ENCODE measurements around the gene TBC1D17. TPM values are rescaled to one million over a fixed set of nuclear protein-coding genes. Genes with fewer than 3 reads are reported as not detected.

Gene TBC1D17
- total and polyA plus RNA-seq, 2 of the 13 experiments (the other 11 are each of a cell fraction or from before 2014, with no cell fraction given) = 9.7 to 16.9 TPM

DNA sequence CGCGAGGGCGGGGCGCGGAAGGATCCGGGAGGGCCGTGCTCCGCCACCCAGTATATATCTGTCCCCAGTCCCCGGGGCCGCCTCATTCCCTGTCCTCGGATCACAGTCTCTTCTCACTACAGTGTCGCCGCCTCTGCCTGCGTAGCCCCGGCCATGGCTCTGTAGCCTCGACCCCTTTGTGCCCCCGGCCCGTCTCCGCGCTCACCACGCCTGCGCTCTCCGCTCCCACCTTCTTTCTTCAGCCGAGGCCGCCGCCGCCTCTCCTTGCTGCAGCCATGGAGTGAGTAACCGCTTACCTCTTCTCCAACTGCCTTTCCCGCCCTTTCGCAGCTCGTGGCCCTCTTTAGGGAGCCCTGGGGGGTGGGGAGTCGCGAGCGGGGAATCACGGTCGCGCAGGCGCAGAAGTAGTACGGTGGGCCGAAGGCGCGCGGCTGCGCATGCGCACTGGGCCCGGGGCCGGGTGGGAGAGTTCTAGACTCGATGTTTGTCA is 51.7 kb downstream of the TBC1D17 start, which contains the start of the genes ATF5 and NUP62 (continued):
- TF ChIP-seq, protein P1, sequence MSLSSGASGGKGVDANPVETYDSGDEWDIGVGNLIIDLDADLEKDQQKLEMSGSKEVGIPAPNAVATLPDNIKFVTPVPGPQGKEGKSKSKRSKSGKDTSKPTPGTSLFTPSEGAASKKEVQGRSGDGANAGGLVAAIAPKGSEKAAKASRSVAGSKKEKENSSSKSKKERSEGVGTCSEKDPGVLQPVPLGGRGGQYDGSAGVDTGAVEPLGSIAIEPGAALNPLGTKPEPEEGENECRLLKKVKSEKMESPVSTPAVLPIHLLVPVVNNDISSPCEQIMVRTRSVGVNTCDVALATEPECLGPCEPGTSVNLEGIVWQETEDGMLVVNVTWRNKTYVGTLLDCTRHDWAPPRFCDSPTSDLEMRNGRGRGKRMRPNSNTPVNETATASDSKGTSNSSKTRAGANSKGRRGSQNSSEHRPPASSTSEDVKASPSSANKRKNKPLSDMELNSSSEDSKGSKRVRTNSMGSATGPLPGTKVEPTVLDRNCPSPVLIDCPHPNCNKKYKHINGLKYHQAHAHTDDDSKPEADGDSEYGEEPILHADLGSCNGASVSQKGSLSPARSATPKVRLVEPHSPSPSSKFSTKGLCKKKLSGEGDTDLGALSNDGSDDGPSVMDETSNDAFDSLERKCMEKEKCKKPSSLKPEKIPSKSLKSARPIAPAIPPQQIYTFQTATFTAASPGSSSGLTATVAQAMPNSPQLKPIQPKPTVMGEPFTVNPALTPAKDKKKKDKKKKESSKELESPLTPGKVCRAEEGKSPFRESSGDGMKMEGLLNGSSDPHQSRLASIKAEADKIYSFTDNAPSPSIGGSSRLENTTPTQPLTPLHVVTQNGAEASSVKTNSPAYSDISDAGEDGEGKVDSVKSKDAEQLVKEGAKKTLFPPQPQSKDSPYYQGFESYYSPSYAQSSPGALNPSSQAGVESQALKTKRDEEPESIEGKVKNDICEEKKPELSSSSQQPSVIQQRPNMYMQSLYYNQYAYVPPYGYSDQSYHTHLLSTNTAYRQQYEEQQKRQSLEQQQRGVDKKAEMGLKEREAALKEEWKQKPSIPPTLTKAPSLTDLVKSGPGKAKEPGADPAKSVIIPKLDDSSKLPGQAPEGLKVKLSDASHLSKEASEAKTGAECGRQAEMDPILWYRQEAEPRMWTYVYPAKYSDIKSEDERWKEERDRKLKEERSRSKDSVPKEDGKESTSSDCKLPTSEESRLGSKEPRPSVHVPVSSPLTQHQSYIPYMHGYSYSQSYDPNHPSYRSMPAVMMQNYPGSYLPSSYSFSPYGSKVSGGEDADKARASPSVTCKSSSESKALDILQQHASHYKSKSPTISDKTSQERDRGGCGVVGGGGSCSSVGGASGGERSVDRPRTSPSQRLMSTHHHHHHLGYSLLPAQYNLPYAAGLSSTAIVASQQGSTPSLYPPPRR (CRISPR knock-in tag; IDR thresholded peaks at IDR 0.05; ENCODE audit: borderline replicate concordance) = no peak; the same call in 1 of the 2 replicates
- TF ChIP-seq, protein P2, sequence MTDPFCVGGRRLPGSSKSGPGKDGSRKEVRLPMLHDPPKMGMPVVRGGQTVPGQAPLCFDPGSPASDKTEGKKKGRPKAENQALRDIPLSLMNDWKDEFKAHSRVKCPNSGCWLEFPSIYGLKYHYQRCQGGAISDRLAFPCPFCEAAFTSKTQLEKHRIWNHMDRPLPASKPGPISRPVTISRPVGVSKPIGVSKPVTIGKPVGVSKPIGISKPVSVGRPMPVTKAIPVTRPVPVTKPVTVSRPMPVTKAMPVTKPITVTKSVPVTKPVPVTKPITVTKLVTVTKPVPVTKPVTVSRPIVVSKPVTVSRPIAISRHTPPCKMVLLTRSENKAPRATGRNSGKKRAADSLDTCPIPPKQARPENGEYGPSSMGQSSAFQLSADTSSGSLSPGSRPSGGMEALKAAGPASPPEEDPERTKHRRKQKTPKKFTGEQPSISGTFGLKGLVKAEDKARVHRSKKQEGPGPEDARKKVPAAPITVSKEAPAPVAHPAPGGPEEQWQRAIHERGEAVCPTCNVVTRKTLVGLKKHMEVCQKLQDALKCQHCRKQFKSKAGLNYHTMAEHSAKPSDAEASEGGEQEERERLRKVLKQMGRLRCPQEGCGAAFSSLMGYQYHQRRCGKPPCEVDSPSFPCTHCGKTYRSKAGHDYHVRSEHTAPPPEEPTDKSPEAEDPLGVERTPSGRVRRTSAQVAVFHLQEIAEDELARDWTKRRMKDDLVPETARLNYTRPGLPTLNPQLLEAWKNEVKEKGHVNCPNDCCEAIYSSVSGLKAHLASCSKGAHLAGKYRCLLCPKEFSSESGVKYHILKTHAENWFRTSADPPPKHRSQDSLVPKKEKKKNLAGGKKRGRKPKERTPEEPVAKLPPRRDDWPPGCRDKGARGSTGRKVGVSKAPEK (CRISPR knock-in tag; IDR thresholded peaks at IDR 0.05; ENCODE audit: borderline replicate concordance) = no peak
- TF ChIP-seq, protein P3, sequence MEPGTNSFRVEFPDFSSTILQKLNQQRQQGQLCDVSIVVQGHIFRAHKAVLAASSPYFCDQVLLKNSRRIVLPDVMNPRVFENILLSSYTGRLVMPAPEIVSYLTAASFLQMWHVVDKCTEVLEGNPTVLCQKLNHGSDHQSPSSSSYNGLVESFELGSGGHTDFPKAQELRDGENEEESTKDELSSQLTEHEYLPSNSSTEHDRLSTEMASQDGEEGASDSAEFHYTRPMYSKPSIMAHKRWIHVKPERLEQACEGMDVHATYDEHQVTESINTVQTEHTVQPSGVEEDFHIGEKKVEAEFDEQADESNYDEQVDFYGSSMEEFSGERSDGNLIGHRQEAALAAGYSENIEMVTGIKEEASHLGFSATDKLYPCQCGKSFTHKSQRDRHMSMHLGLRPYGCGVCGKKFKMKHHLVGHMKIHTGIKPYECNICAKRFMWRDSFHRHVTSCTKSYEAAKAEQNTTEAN (CRISPR knock-in tag; conservative IDR thresholded peaks at IDR 0.05) = peak; percentile 75; the same call in 1 of the 2 replicates
- TF ChIP-seq HOXA3 (CRISPR knock-in tag; IDR thresholded peaks at IDR 0.05) (peak; percentile 82), DPF2 (CRISPR knock-in tag; IDR thresholded peaks at IDR 0.05; ENCODE audit: borderline replicate concordance, low read depth) (no peak), KLF15 (CRISPR knock-in tag; IDR thresholded peaks at IDR 0.05; ENCODE audit: borderline replicate concordance) (no peak), KLF11 (CRISPR knock-in tag; IDR thresholded peaks at IDR 0.05) (0 out of 2 replicates have a peak, but pooled peaks have one; percentile 69), SMARCE1 (IDR thresholded peaks at IDR 0.05; ENCODE audit: borderline replicate concordance) (no peak), FOSL1 (CRISPR knock-in tag; IDR thresholded peaks at IDR 0.05; ENCODE audit: borderline replicate concordance) (no peak), ZBTB1 (CRISPR knock-in tag; IDR thresholded peaks at IDR 0.05; ENCODE audit: borderline replicate concordance) (no peak)
- TF ChIP-seq, protein P4, sequence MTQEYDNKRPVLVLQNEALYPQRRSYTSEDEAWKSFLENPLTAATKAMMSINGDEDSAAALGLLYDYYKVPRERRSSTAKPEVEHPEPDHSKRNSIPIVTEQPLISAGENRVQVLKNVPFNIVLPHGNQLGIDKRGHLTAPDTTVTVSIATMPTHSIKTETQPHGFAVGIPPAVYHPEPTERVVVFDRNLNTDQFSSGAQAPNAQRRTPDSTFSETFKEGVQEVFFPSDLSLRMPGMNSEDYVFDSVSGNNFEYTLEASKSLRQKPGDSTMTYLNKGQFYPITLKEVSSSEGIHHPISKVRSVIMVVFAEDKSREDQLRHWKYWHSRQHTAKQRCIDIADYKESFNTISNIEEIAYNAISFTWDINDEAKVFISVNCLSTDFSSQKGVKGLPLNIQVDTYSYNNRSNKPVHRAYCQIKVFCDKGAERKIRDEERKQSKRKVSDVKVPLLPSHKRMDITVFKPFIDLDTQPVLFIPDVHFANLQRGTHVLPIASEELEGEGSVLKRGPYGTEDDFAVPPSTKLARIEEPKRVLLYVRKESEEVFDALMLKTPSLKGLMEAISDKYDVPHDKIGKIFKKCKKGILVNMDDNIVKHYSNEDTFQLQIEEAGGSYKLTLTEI (CRISPR knock-in tag; conservative IDR thresholded peaks at IDR 0.05) = no peak
- TF ChIP-seq, protein P5, sequence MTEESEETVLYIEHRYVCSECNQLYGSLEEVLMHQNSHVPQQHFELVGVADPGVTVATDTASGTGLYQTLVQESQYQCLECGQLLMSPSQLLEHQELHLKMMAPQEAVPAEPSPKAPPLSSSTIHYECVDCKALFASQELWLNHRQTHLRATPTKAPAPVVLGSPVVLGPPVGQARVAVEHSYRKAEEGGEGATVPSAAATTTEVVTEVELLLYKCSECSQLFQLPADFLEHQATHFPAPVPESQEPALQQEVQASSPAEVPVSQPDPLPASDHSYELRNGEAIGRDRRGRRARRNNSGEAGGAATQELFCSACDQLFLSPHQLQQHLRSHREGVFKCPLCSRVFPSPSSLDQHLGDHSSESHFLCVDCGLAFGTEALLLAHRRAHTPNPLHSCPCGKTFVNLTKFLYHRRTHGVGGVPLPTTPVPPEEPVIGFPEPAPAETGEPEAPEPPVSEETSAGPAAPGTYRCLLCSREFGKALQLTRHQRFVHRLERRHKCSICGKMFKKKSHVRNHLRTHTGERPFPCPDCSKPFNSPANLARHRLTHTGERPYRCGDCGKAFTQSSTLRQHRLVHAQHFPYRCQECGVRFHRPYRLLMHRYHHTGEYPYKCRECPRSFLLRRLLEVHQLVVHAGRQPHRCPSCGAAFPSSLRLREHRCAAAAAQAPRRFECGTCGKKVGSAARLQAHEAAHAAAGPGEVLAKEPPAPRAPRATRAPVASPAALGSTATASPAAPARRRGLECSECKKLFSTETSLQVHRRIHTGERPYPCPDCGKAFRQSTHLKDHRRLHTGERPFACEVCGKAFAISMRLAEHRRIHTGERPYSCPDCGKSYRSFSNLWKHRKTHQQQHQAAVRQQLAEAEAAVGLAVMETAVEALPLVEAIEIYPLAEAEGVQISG (CRISPR knock-in tag; IDR thresholded peaks at IDR 0.05) = peak; percentile 88
- TF ChIP-seq, protein P6, sequence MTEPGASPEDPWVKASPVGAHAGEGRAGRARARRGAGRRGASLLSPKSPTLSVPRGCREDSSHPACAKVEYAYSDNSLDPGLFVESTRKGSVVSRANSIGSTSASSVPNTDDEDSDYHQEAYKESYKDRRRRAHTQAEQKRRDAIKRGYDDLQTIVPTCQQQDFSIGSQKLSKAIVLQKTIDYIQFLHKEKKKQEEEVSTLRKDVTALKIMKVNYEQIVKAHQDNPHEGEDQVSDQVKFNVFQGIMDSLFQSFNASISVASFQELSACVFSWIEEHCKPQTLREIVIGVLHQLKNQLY (CRISPR knock-in tag; IDR thresholded peaks at IDR 0.05) = no peak
